HFFc6 (cell line): Measurements from ENCODE around the gene LRRC8C. TPM values are rescaled to one million over a fixed set of nuclear protein-coding genes. Genes with fewer than 3 reads are reported as not detected.

Experiments used
- DNase-seq: peaks from one replicate; pipeline ENCODE4 v3.0.0-alpha.2; 2018
- H3K27ac Mint-ChIP-seq: 2 replicates; pipeline ENCODE4 v1.8.0; 2020; ENCODE audit warnings: mild to moderate bottlenecking, mixed read lengths
- H3K27me3 Mint-ChIP-seq: 2 replicates; pipeline ENCODE4 v1.8.0; 2021; ENCODE audit warnings: mild to moderate bottlenecking, moderate library complexity, mixed read lengths; ENCODE audit not compliant: insufficient read depth
- H3K36me3 Mint-ChIP-seq: 2 replicates; pipeline ENCODE4 v1.8.0; 2021; ENCODE audit warnings: low read depth, mixed read lengths
- H3K4me1 Mint-ChIP-seq: 2 replicates; pipeline ENCODE4 v1.8.0; 2020; ENCODE audit warnings: low read depth, mixed read lengths
- H3K4me3 Mint-ChIP-seq: 2 replicates; pipeline ENCODE4 v1.8.0; 2020; ENCODE audit warnings: mild to moderate bottlenecking, moderate library complexity, mixed read lengths
- H3K9me3 Mint-ChIP-seq: 2 replicates; pipeline ENCODE4 v1.8.0; 2020; ENCODE audit warnings: mild to moderate bottlenecking, mixed read lengths
- total RNA-seq, 6 experiments: library from RNA; stranded (reverse); fragmentation: NEBNext Ultra II Directional; extraction: Animal tissue kit (Norgen Biotek cat#: 25700); gene quantifications; 2 replicates in 1 of 6; 3 replicates in 5 of 6; pipeline ENCODE4 v1.2.3, GENCODE V29; 2021
- TF ChIP-seq, protein P1 (sequence below): fragments of 200-600 bp; sonication (generic); IDR thresholded peaks from 2 replicates; pipeline ENCODE4 v1.5.0; 2021; ENCODE audit warnings: antibody characterized with exemption, mild to moderate bottlenecking

Gene LRRC8C
- total RNA-seq, 6 experiments from 2014 or later, result 5.0 to 13.7 (median 10.9) TPM

DNA sequence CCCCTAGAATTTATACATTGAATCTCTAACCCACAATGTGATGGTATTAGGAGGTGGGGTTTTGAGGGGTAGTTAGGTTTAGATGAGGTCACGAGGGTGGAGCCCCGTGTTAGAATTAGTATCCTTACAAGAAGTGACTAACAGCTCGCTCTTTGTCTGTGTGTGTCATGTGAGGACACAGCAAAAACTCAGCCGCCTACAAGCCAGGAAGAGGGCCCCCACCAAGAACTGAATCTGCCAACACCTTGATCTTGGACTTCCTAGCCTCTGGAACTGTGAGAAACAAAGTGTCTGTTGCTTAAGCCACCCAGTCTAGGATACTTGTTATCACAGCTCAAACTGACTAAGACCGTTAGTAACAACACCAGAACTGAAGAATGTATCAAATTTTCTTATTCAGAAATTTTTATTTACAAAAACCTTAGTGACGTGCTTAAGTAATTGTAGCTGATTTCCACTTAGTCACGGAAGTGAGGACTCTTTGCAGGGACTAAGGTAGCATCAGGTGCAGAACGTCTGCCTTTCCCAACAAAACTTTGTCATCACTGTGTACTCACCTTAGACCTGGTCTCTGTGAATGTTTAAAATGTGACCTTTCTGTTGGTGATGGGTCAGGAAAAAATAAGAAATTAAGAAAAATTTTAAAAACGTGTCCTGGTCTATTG is 24.5 kb upstream of the LRRC8C start:
- H3K4me1 Mint-ChIP-seq, result peaks cover 33% of the 10 kb centered on the region

DNA sequence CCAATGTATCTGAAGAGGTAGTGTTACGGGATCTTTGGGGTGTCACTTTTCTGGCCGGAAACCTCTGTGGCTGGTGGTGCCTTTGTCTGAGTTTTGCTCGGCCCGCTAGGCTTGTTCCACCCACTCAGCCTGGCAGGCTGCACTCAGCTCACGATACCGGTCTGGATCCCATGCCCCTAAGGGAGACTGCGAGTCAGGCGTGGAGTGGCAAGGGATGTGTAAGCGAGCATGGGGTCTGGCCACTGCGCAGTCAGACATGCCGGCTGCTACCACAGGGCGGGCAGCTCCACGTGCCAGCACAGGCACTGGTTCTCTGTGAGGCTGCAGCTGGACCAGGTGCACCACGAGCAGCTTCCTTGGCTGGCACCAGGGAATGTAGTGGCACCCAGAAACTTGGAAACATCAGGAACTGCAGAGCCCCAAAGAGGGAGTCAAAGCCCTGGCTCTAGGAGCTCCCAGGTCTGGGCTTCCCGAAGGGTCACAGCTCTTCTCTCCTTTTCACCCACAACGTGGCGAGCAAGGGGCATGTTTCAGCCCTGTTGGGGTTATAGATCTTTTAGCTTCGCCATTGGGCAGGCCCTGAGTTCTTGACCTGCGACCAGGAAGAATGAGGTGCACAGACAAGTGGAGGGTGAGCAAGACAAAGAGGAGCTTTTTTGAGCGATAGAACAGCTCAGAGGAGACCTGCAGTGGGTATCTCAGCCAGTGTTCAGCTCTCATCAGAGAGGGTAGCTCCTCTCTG is 23.8 kb upstream of the LRRC8C start:
- DNase-seq, result no peak
- Mint-ChIP-seq H3K9me3 (no peaks in the 10 kb centered on the region), H3K36me3 (no peaks in the 10 kb centered on the region), H3K27ac (no peak overlapping the region), H3K4me1 (peaks cover 26% of the 10 kb centered on the region), H3K4me3 (no peak overlapping the region), H3K27me3 (peaks cover 9% of the 10 kb centered on the region)
- TF ChIP-seq, protein P1, sequence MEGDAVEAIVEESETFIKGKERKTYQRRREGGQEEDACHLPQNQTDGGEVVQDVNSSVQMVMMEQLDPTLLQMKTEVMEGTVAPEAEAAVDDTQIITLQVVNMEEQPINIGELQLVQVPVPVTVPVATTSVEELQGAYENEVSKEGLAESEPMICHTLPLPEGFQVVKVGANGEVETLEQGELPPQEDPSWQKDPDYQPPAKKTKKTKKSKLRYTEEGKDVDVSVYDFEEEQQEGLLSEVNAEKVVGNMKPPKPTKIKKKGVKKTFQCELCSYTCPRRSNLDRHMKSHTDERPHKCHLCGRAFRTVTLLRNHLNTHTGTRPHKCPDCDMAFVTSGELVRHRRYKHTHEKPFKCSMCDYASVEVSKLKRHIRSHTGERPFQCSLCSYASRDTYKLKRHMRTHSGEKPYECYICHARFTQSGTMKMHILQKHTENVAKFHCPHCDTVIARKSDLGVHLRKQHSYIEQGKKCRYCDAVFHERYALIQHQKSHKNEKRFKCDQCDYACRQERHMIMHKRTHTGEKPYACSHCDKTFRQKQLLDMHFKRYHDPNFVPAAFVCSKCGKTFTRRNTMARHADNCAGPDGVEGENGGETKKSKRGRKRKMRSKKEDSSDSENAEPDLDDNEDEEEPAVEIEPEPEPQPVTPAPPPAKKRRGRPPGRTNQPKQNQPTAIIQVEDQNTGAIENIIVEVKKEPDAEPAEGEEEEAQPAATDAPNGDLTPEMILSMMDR, result no peak

More for the DNA sequence above, 24.5 kb upstream of the LRRC8C start:
- no peaks in the 10 kb centered on the region for H3K9me3 Mint-ChIP-seq
- TF ChIP-seq, protein P1, result no peak
- H3K4me3 Mint-ChIP-seq, result no peak overlapping the region
- no peaks in the 10 kb centered on the region for H3K36me3 Mint-ChIP-seq
- H3K27ac Mint-ChIP-seq, result no peak overlapping the region
- DNase-seq, result no peak
- H3K27me3 Mint-ChIP-seq, result peaks cover 6% of the 10 kb centered on the region; the same call in 1 of the 2 replicates

DNA sequence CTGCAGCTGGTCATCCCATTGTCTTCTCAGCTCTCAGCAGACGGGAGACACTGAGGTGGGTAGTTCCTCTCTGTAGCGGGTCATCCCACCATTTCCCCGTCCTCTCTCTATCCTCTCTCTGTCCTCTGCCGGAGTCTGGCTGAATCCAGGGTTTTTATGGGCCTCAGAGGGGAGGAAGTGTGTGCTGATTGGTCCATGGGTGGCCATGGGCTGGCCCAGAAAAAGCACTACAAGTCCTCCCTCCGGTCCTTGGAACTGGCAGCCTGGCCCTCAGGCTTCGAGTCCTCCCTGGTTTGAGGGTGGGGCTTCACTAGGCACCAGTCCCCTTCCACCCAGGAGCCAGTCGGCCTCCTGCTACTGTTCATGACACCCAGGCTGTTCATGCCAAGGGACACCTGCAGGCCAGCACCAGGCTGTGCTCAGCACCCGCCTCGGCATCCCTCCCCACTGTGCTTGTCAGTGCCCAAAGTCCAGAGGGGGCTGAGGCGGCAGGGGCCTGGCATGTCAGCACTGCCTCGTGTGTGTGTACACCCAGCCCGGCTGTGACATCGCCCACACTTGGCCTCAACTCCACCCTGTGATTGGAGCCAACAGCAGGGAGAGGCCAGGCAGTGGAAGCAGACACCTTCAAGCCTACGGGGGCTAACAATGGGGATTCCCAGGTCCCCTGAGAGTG is 23.0 kb upstream of the LRRC8C start:
- Mint-ChIP-seq H3K4me1 (peaks cover 18% of the 10 kb centered on the region), H3K4me3 (no peak overlapping the region), H3K36me3 (no peaks in the 10 kb centered on the region), H3K27me3 (peaks cover 12% of the 10 kb centered on the region), H3K9me3 (no peaks in the 10 kb centered on the region), H3K27ac (no peak overlapping the region)
- TF ChIP-seq, protein P1, result no peak
- no peak for DNase-seq

DNA sequence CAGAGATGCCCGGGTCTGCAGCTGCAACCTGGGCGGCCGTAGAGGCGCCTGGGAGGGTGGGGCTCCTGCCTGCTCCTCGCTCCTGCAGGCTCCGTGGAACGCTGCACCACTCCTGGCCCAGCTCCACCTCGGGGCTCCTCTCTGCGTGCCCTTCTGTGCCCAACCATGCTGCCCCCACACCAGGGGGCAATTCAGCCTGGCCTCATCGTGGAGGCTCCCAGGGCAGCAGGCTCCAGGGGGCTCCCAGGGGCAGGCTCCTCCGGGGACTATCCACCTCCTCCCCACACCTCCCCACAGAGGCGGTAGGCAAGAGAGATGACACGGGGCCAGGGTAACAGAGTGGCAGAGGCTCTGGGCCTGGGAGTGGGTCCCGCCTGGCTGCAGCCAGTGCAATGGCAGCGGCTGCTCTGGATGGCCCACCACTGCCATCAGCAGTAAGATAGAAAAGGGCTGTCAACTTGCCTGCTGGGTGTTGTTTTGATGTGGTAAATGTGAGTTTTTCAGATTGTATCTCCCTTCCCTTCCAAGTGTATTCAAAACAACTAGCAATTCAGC is 22.4 kb upstream of the LRRC8C start:
- no peak overlapping the region for H3K27ac Mint-ChIP-seq
- H3K4me3 Mint-ChIP-seq, result no peak overlapping the region
- H3K36me3 Mint-ChIP-seq, result no peaks in the 10 kb centered on the region
- H3K9me3 Mint-ChIP-seq, result no peaks in the 10 kb centered on the region
- H3K27me3 Mint-ChIP-seq, result peaks cover 12% of the 10 kb centered on the region
- TF ChIP-seq, protein P1, result no peak
- no peak for DNase-seq
- H3K4me1 Mint-ChIP-seq, result peaks cover 12% of the 10 kb centered on the region

DNA sequence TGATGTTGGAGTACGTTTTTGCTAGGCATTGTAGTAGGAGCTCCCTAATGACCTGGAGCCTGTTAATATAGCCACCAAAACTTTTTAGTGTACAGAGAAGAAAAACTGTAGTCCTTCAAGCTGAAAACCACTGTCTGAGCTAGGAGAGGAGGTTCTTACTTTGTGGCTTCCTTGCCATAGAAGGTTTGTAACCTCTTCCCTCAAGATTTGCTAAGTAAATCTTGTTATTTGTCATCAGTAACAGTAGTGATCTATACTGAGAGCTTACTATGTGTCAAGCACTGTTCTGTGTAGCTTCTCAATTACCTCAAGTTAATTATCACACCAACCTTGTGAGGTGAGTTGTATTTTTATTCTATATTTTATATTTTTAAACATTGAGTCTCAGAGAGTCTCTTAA is 21.2 kb upstream of the LRRC8C start:
- Mint-ChIP-seq H3K36me3 (no peaks in the 10 kb centered on the region), H3K9me3 (no peaks in the 10 kb centered on the region), H3K4me3 (no peak overlapping the region), H3K27ac (no peak overlapping the region), H3K4me1 (peaks cover 5% of the 10 kb centered on the region; the same call in 1 of the 2 replicates), H3K27me3 (peaks cover 12% of the 10 kb centered on the region)
- TF ChIP-seq, protein P1, result no peak
- no peak for DNase-seq
